Left ventricle myocardium inferior (tissue), 1 donor: ENCODE measurements around the gene PRORP. TPM values are rescaled to one million over a fixed set of nuclear protein-coding genes. Genes with fewer than 3 reads are reported as not detected.

Source experiments
- DNase-seq: peaks from one replicate; pipeline ENCODE4 v3.0.0-alpha.2; 2020
- H3K27ac ChIP-seq: fragments of 200-600 bp; replicated peaks from 2 replicates; pipeline ENCODE4 v1.8.0; 2021
- H3K27me3 ChIP-seq: fragments of 200-600 bp; 2 replicates; pipeline ENCODE4 v1.8.0; 2021; ENCODE audit warnings: low read depth
- H3K36me3 ChIP-seq: fragments of 200-600 bp; 2 replicates; pipeline ENCODE4 v1.8.0; 2021
- H3K4me1 ChIP-seq: fragments of 200-600 bp; 2 replicates; pipeline ENCODE4 v1.8.0; 2021
- H3K4me3 ChIP-seq: fragments of 200-600 bp; 2 replicates; pipeline ENCODE4 v1.8.0; 2021; ENCODE audit warnings: mild to moderate bottlenecking, moderate library complexity
- H3K9me3 ChIP-seq: fragments of 200-600 bp; replicated peaks from 2 replicates; pipeline ENCODE4 v1.8.0; 2021
- intact Hi-C: fragments of 100-400 bp; cut with micrococcal nuclease; formaldehyde crosslinking; loops from one replicate; pipeline ENCODE4 v1.11.0; 2022
- total RNA-seq: library from RNA; stranded (reverse); fragmentation: NEBNext Ultra II Directional; extraction: Animal tissue kit (Norgen Biotek cat#: 25700); gene quantifications from one replicate; pipeline ENCODE4 v1.2.1, GENCODE V29; 2021
- TF ChIP-seq, protein P1 (sequence below): fragments of 200-600 bp; IDR thresholded peaks from 2 replicates; pipeline ENCODE4 v1.8.0; 2021; ENCODE audit warnings: antibody characterized with exemption, mild to moderate bottlenecking, borderline replicate concordance
- donor health status: DM: no; HTN: yes; CAD: no; lungs with severe emphysema.

The PRORP gene
- total RNA-seq, 1 donor from 2014 or later: 23.6 TPM

DNA sequence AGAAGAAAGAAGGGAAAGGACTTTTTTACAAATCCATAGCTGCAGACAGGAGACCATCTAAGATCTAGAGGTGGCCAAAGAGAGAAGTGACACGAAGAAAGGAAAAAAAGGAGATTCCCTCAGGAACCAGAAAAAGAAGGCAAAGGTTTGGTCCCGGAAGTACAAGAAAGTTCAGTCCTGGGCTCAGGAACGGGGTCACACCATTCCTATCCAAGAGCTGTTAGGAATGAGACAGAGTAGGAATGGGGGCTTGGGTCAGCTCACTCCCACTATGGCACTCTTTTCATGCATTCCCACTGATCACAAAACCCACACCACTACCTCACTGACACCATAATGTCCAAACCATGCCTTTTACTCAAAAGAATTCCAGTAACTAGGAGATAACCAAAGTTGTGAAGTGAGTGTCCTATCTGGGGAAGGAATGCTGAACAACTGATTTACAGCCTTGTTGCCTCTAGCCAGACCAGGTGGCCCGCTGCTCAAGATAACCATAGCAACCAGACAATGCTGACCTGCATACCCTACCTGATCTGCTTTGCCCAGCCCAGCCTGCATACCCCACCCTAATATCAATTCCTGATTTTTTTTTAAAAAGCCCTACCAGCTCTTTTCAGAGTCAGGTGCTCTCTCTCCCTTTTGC is 8.9 kb upstream of the PRORP start:
- Histone ChIP-seq H3K27me3 (no peaks in the 10 kb centered on the region), H3K4me3 (no peak overlapping the region), H3K9me3 (peaks cover 10% of the 10 kb centered on the region), H3K27ac (no peak overlapping the region), H3K36me3 (peaks cover 79% of the 10 kb centered on the region), H3K4me1 (peaks cover 14% of the 10 kb centered on the region)
- TF ChIP-seq, protein P1, sequence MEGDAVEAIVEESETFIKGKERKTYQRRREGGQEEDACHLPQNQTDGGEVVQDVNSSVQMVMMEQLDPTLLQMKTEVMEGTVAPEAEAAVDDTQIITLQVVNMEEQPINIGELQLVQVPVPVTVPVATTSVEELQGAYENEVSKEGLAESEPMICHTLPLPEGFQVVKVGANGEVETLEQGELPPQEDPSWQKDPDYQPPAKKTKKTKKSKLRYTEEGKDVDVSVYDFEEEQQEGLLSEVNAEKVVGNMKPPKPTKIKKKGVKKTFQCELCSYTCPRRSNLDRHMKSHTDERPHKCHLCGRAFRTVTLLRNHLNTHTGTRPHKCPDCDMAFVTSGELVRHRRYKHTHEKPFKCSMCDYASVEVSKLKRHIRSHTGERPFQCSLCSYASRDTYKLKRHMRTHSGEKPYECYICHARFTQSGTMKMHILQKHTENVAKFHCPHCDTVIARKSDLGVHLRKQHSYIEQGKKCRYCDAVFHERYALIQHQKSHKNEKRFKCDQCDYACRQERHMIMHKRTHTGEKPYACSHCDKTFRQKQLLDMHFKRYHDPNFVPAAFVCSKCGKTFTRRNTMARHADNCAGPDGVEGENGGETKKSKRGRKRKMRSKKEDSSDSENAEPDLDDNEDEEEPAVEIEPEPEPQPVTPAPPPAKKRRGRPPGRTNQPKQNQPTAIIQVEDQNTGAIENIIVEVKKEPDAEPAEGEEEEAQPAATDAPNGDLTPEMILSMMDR: no peak
- no peak for DNase-seq
- intact Hi-C loops: no loop called here

DNA sequence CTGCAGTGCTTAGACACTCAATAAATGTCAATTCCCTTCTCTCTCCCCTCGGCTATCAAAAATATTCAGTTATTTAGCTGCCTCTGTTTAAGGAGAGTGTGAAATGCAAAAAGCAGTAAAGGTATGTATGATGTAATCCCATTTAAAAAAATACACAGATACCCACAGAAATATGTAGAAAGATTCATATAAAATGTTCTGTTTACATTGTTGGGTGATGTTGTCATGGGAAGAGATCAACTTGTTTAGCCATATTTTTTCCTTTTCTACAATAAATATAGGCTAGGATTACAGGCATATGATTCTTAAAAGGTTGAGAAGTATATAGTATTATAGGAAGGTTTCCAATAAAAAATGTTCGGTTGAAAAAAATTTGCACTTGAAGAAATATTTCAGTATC is 8.3 kb upstream of the PRORP start:
- no peak for DNase-seq
- peaks cover 10% of the 10 kb centered on the region for H3K9me3 ChIP-seq
- H3K4me3 ChIP-seq: no peak overlapping the region
- peaks cover 20% of the 10 kb centered on the region for H3K4me1 ChIP-seq
- no peak overlapping the region for H3K27ac ChIP-seq
- no peaks in the 10 kb centered on the region for H3K27me3 ChIP-seq
- peaks cover 73% of the 10 kb centered on the region for H3K36me3 ChIP-seq
- intact Hi-C loops: no loop called here
- TF ChIP-seq, protein P1: no peak

DNA sequence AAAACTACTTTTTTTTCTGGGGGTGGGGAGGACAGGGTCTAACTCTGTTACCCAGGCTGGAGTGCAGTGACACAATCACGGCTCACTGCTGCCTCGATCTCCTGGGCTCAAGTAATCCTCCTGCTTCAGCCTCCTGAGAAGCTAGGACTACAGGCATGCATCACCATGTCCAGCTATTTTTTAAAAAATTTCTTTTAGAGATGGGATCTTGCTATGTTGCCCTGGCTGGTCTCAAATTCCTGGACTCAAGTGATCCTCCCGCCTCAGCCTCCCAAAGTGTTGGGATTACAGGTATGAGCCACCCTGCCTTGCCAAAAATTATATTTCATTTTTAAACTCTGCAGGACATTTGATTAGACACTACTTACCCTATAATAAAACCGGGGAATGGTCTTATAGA is 6.1 kb upstream of the PRORP start:
- Histone ChIP-seq H3K9me3 (peaks cover 10% of the 10 kb centered on the region), H3K27ac (no peak overlapping the region), H3K36me3 (peaks cover 58% of the 10 kb centered on the region), H3K4me1 (peaks cover 34% of the 10 kb centered on the region), H3K4me3 (no peak overlapping the region), H3K27me3 (no peaks in the 10 kb centered on the region)
- TF ChIP-seq, protein P1: no peak
- intact Hi-C loops: no loop called here
- no peak for DNase-seq

DNA sequence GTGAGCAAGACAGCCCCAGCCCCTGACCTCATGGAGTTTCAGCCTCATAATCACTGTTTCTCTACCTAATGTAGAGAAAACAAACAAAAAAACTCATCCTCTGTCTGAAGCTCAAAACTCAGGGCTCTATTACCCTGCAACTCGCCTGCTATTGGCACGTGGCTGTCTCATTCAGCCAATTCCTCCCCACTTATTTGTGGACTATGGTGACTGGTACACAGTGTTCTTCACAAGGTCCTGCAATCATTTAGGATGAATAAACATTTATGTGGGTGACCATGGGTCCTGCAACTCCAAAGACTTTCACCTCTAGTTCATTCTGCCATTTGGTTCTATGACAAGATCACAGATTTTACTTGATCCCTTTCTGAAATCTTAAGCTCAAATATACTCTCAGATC is 5.2 kb upstream of the PRORP start:
- Histone ChIP-seq H3K36me3 (peaks cover 50% of the 10 kb centered on the region), H3K4me3 (no peak overlapping the region), H3K4me1 (peaks cover 39% of the 10 kb centered on the region), H3K27ac (peak overlapping the region; percentile 29), H3K27me3 (no peaks in the 10 kb centered on the region), H3K9me3 (peaks cover 1% of the 10 kb centered on the region)
- intact Hi-C loops: no loop called here
- DNase-seq: no peak
- TF ChIP-seq, protein P1: no peak

DNA sequence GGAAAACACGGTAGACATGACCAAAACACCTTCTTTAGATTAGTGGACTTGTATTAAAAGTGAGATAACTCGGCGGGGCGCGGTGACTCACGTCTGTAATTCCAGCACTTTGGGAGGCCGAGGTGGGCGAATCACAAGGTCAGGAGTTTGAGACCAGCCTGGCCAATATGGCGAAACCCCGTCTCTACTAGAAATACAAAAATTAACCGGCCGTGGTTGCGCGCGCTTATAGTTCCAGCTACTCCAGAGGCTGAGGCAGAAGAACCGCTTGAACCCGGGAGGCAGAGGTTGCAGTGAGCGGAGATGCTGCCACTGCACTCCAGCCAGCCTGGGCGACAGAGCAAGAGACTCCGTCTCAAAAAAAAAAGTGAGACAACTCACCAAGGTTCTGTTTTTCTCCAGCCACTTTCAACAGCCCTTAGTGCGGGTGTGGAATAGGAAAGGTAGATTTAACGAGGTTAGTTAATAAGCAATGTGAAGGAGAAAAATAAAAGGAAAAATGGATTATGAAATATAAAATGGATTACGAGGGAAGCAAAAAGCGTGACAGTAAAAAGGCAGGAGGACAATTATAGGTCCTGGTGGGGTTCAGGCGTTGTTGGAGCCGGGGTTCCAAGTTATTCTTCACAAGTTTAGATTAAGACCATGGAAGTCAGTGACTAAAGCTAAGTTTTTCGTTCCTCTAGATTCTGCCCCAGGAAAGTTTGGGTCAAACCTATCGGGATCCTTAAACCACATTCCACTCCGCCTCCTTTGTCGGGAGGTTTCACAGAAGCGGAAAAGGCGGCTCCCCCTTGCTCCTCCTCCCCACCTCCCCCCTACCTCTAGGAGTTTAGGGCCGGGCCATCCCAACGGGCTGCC is 1.1 kb upstream of the PRORP start:
- Histone ChIP-seq H3K36me3 (peaks cover 10% of the 10 kb centered on the region), H3K4me3 (peak overlapping the region; percentile 77), H3K27ac (peak overlapping the region; percentile 96), H3K9me3 (no peaks in the 10 kb centered on the region), H3K27me3 (no peaks in the 10 kb centered on the region), H3K4me1 (peaks cover 59% of the 10 kb centered on the region)
- DNase-seq: peak; percentile 17
- intact Hi-C loops: no loop called here
- TF ChIP-seq, protein P1: no peak
